GM18519 (cell line): ENCODE measurements around the gene JOSD2.
"Not testable (repeated sequence)": the region's sequence is repeated elsewhere in the genome, so short reads cannot be mapped to it uniquely, and the experiment has no call there.

Experiments
- ATAC-seq: cut with Tn5 transposase; IDR thresholded peaks from one replicate; pipeline ENCODE4 v1.9.1; 2021; ENCODE audit warnings: mild to moderate bottlenecking, moderate library complexity; ENCODE audit not compliant: unreplicated experiment, low FRiP score

JOSD2 gene

GRCh38 chr19:50478901-50479715, 31.9 kb downstream of the JOSD2 start:
- no peak for ATAC-seq

- no peak for ATAC-seq
Measured at GRCh38 chr19:50477751-50478515, 33.1 kb downstream of the JOSD2 start.

GRCh38 chr19:50476907-50477238, 34.1 kb downstream of the JOSD2 start:
- ATAC-seq = no peak

GRCh38 chr19:50476224-50476906, 34.6 kb downstream of the JOSD2 start, which contains the start of the genes EMC10 and GARIN5A:
EMC10 (plus strand) TSS chr19:50476507; CDS start chr19:50476545, 38 bp downstream.
GARIN5A (minus strand) TSS chr19:50476848; CDS start chr19:50476388, 460 bp downstream.
- peak; percentile 53 for ATAC-seq

GRCh38 chr19:50475736-50476223, 35.2 kb downstream of the JOSD2 start:
- no peak for ATAC-seq

GRCh38 chr19:50475101-50475568, 35.9 kb downstream of the JOSD2 start:
- no peak for ATAC-seq

- not testable (repeated sequence) for ATAC-seq
Measured at GRCh38 chr19:50473336-50473735, 37.7 kb downstream of the JOSD2 start.

- no peak for ATAC-seq
Measured at GRCh38 chr19:50468818-50469217, 42.2 kb downstream of the JOSD2 start.

- no peak for ATAC-seq
Measured at GRCh38 chr19:50467566-50467965, 43.4 kb downstream of the JOSD2 start.

- ATAC-seq = no peak
Measured at GRCh38 chr19:50466706-50467039, 44.3 kb downstream of the JOSD2 start.

GRCh38 chr19:50465986-50466705, 44.8 kb downstream of the JOSD2 start:
- no peak for ATAC-seq

- no peak for ATAC-seq
Measured at GRCh38 chr19:50465000-50465399, 46.0 kb downstream of the JOSD2 start.

- no peak for ATAC-seq
Measured at GRCh38 chr19:50464348-50464747, 46.6 kb downstream of the JOSD2 start.

- ATAC-seq = no peak
Measured at GRCh38 chr19:50462970-50463369, 48.0 kb downstream of the JOSD2 start.

- no peak for ATAC-seq
Measured at GRCh38 chr19:50461066-50461875, 49.7 kb downstream of the JOSD2 start.

- no peak for ATAC-seq
Measured at GRCh38 chr19:50460161-50460765, 50.7 kb downstream of the JOSD2 start.

- no peak for ATAC-seq
Measured at GRCh38 chr19:50459638-50460037, 51.4 kb downstream of the JOSD2 start.

GRCh38 chr19:50459067-50459456, 51.9 kb downstream of the JOSD2 start:
- no peak for ATAC-seq
